Uterus (tissue), 4 donors: ENCODE results near the gene ACSS1. TPM values are rescaled to one million over a fixed set of nuclear protein-coding genes. Genes with fewer than 3 reads are reported as not detected.
A peak's percentile ranks its signal among the peaks of the same experiment; 100 is the strongest.

ENCODE experiments used
- DNase-seq, 2 donors: peaks; one replicate each; pipeline ENCODE4 v3.0.0-alpha.2; 2019 to 2020
- H3K27ac ChIP-seq, 2 donors: fragments of 200-600 bp; sonication (generic); 1 replicate in 1 of 2; 2 replicates in 1 of 2; pipeline ENCODE4 v1.5.1; 2016 to 2018
- H3K27me3 ChIP-seq, 2 donors: fragments of 200-600 bp; sonication (generic); one replicate each; pipeline ENCODE4 v1.5.1; 2018 to 2019; ENCODE audit warnings: control low read depth in 1 of 2
- H3K36me3 ChIP-seq, 2 donors: fragments of 200-600 bp; sonication (generic); one replicate each; pipeline ENCODE4 v1.5.1; 2019; ENCODE audit warnings: control low read depth in 1 of 2
- H3K4me1 ChIP-seq, 2 donors: fragments of 200-600 bp; sonication (generic); one replicate each; pipeline ENCODE4 v1.5.1; 2018 to 2019; ENCODE audit warnings: control low read depth in 1 of 2
- H3K4me3 ChIP-seq, 2 donors: fragments of 200-600 bp; sonication (generic); 1 replicate in 1 of 2; 2 replicates in 1 of 2; pipeline ENCODE4 v1.5.1; 2018 to 2019; ENCODE audit warnings: mild to moderate bottlenecking in 1 of 2
- H3K9me3 ChIP-seq, 2 donors: fragments of 200-600 bp; sonication (generic); one replicate each; pipeline ENCODE4 v1.5.1; 2019; ENCODE audit warnings: control low read depth in 1 of 2
- CTCF ChIP-seq, 4 experiments: fragments of 200-600 bp in 2 of 4; fragments of 450-650 bp in 2 of 4; sonication (generic) in 2 of 4; IDR thresholded peaks; one replicate each; pipeline ENCODE4 v1.5.1; 2016 to 2019; ENCODE audit warnings: antibody characterized with exemption in 4 of 4, mild to moderate bottlenecking in 2 of 4, moderate library complexity in 1 of 4
- POLR2A ChIP-seq, 2 donors: fragments of 450-650 bp; IDR thresholded peaks; one replicate each; pipeline ENCODE4 v1.6.1; 2016; ENCODE audit warnings: antibody characterized with exemption in 2 of 2, mild to moderate bottlenecking in 1 of 2, moderate library complexity in 1 of 2
- intact Hi-C: fragments of 100-400 bp; cut with DNase I; formaldehyde crosslinking; loops from one replicate; pipeline ENCODE4 v1.15.1; 2023; ENCODE audit warnings: low total_unique reads
- total RNA-seq, 4 donors: library from RNA; depleted of rRNA in 3 of 4; stranded (reverse); fragments of >200 nt in 3 of 4; gene quantifications; one replicate each; pipeline versions ENCODE4 v1.1.0 to v1.2.4, GENCODE V29; 2014 to 2023
- donor health status: DM: yes; HTN: yes; CAD: no.

ACSS1 gene
- total RNA-seq, 4 donors from 2014 or later = 11.8 to 35.1 (median 23.1) TPM

DNA sequence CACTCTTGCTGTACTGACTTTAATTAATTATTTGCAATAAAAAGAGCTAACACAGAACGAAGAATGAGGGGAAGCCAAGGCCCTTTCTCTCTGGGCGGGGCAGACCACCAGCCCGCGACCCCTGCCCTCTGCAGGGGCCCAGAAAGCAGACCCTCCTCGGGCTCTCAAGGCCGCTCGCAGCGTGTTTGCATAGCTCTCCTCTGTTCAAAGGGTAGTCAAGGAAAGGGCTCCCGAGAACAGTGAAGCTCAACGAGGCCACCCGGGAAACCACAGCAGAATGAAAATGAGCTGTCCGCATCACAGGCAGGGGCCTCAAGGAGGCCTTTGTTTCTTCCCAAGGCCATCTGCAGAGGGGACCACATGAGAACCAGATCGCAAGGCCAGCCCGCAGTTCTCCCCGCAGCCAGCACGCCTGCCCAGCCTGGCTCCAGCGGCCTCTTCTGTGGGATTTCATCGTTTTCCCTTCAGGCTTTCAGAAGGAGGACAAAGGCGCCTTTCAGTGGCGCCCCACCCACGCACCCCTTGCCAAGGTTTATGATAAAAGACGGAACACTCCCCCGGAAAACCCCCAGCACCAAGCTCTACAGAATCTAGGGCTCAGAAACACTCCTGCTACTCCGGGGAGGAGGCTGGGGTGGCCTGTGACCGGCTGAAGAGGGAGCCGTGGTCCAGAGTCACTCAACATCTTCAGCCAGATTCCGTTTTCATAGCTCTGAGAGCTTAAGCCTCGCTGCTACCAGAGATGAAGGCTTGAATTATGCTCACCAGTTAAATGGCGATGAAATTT, 25.3 kb downstream of the ACSS1 start:
- H3K27ac ChIP-seq = peak overlapping the region; percentile 71 to 77
- TF ChIP-seq CTCF (IDR thresholded peaks at IDR 0.05) = no peak
- TF ChIP-seq POLR2A (IDR thresholded peaks at IDR 0.05) = no peak
- H3K4me3 ChIP-seq = no peak overlapping the region
- no peaks in the 10 kb centered on the region for H3K27me3 ChIP-seq
- H3K36me3 ChIP-seq = no peaks in the 10 kb centered on the region
- H3K4me1 ChIP-seq = peaks cover 0 to 5% of the 10 kb centered on the region in 2 donors
- no peaks in the 10 kb centered on the region for H3K9me3 ChIP-seq
- peak; percentile 44 to 45 for DNase-seq
- intact Hi-C loops = no loop called here

DNA sequence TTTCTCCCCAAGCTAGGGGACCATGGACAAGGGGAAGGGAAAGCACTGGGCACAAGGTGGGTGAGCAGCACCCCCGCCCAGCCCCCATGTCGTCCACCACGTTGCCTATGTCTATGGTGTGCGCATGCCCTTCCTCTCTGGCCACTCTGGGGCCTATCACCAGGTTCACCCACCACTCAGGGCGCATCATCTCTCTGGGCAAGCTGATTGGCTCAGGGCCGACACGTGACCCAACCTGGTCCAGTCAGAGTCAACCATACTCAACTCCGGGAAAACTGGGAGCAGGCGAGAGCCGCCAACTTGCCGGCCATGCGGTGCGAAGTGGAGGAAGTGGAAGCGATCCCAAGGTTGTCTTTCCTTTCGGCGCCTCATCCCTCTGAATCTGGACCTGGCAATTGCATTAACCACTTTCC, 25.9 kb downstream of the ACSS1 start:
- TF ChIP-seq CTCF (IDR thresholded peaks at IDR 0.05) (no peak), POLR2A (IDR thresholded peaks at IDR 0.05) (no peak)
- no peaks in the 10 kb centered on the region for H3K9me3 ChIP-seq
- H3K4me1 ChIP-seq = peaks cover 0 to 5% of the 10 kb centered on the region in 2 donors
- intact Hi-C loops = no loop called here
- H3K4me3 ChIP-seq = no peak overlapping the region
- no peak for DNase-seq
- peak overlapping the region; percentile 71 to 77 for H3K27ac ChIP-seq
- H3K36me3 ChIP-seq = no peaks in the 10 kb centered on the region
- H3K27me3 ChIP-seq = no peaks in the 10 kb centered on the region

GRCh38 chr20:25031241-25031640, 26.7 kb downstream of the ACSS1 start:
- Histone ChIP-seq H3K36me3 (no peaks in the 10 kb centered on the region), H3K4me1 (peaks cover 0 to 5% of the 10 kb centered on the region in 2 donors), H3K27me3 (no peaks in the 10 kb centered on the region), H3K9me3 (no peaks in the 10 kb centered on the region), H3K4me3 (no peak overlapping the region), H3K27ac (no peak overlapping the region)
- DNase-seq = no peak
- TF ChIP-seq CTCF (IDR thresholded peaks at IDR 0.05) (no peak), POLR2A (IDR thresholded peaks at IDR 0.05) (no peak)
- intact Hi-C loops = no loop called here

- H3K27ac ChIP-seq = no peak overlapping the region
- no peaks in the 10 kb centered on the region for H3K9me3 ChIP-seq
- TF ChIP-seq POLR2A (IDR thresholded peaks at IDR 0.05) (no peak), CTCF (IDR thresholded peaks at IDR 0.05) (no peak)
- no peaks in the 10 kb centered on the region for H3K27me3 ChIP-seq
- H3K4me3 ChIP-seq = no peak overlapping the region
- intact Hi-C loops = no loop called here
- no peaks in the 10 kb centered on the region for H3K36me3 ChIP-seq
- H3K4me1 ChIP-seq = peaks cover 0 to 5% of the 10 kb centered on the region in 2 donors
- DNase-seq = no peak
These were observed 27.2 kb downstream of the ACSS1 start for GRCh38 chr20:25030649-25031207.

DNA sequence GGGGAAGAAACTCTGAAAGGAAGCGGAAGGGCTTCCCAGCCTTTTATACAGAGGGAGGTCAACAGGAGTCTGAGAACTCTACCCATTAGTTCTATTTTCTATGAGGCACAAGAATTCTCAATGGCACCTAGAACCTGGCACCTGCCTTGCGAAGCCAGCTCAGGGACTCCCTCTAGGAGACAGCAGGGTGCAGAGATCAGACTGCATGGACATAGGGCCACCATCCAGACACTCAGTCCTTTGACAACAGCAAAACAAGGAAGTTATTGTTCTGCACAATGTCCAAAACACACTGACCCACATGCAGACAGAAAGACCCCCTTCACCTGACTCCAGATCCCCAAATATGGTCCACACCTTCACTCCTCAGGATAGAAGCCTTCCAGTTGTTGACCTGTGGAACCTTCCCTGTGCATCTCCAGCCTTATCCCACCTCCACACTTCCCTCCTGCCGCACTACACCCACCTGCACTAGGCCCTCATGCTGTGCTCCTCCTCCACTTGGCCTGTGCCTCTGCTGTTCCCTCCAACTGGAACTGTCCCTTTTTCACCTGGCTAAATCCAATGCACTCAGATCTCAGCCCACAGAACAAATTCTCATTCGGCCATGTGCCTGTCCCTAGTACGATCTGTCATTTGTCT, 27.8 kb downstream of the ACSS1 start:
- no peak for DNase-seq
- no peak overlapping the region for H3K27ac ChIP-seq
- H3K36me3 ChIP-seq = no peaks in the 10 kb centered on the region
- no peaks in the 10 kb centered on the region for H3K27me3 ChIP-seq
- intact Hi-C loops = no loop called here
- peaks cover 0 to 5% of the 10 kb centered on the region in 2 donors for H3K4me1 ChIP-seq
- no peaks in the 10 kb centered on the region for H3K9me3 ChIP-seq
- TF ChIP-seq CTCF (IDR thresholded peaks at IDR 0.05) = no peak
- TF ChIP-seq POLR2A (IDR thresholded peaks at IDR 0.05) = no peak
- H3K4me3 ChIP-seq = no peak overlapping the region
